GM21723 (cell line): Measurements from ENCODE around the gene CPT2.

ENCODE experiments used
- ATAC-seq: cut with Tn5 transposase; IDR thresholded peaks from one replicate; pipeline ENCODE4 v1.9.1; 2021; ENCODE audit warnings: mild to moderate bottlenecking, moderate library complexity; ENCODE audit not compliant: unreplicated experiment

Gene CPT2

DNA sequence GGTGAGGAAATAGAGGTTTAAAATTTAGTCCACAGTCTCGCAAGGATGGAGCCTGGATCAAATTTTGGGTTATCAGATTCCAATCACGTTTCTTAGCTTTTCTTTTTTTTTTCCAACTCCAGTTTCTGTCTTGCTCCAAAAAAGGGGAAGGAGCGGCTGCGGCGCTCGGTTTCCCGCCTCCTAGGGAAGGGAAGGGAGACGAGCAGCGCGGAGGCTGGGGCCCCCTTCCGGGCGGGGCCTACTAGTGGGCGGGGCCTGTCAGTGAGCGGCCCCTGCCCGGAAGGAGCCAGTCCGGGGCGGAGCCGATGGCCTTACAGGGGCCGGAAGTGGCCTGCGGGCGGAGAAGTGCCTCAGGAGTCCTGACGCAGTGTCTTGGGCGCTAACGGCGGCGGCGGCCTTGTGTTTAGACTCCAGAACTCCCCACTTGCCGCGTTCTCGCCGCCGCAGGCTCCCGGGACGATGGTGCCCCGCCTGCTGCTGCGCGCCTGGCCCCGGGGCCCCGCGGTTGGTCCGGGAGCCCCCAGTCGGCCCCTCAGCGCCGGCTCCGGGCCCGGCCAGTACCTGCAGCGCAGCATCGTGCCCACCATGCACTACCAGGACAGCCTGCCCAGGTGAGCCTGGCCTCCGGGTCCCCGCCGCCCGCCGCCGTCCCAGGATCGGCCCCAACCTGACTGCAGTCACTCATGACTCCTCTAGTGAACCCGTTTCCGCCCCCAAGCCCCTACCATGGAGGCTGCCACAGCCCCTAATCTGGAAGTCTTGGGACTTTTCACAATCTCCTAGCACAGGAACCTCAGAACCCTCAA lies at the start of gene CPT2:
Gene CPT2, plus strand, starts transcription at position 340 of the 806 bp plus-strand sequence. Its CDS starts 120 bp downstream, at position 460.
- peak; percentile 99 for ATAC-seq

DNA sequence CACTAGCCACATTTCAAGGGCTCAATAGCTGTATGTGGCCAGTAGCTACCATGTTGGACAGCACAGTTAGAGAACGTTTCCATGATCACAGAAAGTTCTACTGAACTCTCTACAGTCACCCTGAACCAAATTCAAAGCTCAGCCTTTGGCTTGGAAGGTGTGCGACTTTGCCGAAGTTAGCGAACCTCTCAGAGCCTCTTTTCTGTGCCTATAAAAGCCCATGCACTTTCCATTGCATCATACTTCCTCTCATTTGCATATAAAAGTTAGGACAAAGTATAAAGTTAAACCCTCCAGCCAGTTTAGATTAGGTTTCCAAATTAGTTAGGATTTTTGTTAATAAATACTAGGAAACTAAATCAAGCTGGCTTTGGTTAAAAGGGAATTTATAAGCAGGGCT lies 49.5 kb upstream of the CPT2 start:
- ATAC-seq, result no peak

GRCh38 chr1:53148123-53148522 lies 48.5 kb upstream of the CPT2 start:
- ATAC-seq, result no peak

- ATAC-seq, result no peak
Measured at GRCh38 chr1:53153752-53154151, 42.9 kb upstream of the CPT2 start.

DNA sequence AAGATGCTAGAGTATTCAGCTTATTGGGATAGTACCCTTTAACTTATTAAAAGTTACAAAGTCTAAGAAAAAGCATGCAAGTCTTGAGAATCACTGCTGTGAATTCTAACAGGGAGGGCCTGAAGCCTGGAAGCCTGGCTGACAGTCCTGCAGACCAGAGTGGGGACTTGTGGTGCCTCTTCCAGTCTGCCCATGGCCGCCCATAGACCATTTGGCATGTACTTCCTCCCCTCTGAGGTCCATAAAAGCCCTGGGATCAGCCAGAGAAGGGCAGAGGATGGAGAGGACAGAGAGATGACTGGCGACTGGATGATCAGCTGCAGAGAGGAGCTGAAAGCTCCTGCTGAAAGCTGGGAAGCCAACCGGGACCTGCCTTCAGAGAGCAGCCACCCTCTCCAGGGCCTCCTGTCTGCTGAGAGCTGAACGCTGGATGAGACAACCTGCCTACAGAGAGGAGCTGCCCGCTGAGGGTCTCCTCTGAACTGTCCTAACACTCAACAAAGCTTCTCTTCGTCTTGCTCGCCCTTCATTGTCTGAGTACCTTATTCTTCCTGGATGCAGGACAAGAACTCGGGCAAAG lies 41.7 kb upstream of the CPT2 start:
- ATAC-seq, result no peak

- no peak for ATAC-seq
Measured at GRCh38 chr1:53155534-53155933, 41.1 kb upstream of the CPT2 start.

DNA sequence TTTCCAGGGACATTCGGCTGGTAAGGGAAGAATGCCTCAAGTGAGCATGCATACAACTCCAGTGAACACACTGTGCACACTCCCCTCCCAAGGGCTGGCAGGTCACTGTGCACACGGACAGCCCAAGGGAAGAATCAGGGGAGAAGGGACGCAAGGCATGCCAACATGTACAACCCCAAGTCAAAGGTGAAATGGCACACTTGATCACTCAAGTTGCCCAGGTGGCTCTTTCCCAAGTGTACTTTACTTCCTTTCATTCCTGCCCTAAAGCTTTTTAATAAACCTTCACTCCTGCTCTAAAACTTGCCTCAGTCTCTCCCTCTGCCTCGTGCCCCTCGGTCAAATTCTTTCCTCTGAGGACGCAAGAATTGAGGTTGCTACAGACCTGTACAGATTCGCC lies 40.7 kb upstream of the CPT2 start:
- no peak for ATAC-seq

DNA sequence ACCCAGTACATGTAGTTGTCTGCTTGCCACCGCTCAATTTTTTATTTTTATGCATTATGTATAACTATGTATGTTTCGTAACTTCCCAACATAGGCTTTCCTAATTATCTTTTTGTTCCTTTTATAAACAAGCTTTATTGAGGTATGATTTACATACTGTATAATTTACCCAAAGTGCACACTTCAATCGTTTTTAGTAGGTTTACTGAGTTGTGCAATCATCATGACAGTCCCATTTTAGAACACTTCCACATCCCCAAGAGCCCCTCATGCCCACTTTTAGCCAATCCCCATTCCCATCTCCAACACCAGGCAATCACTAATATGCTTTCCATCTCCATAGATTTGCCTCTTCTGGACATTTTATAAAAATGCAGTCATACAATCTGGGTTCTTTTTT lies 39.8 kb upstream of the CPT2 start:
- ATAC-seq, result no peak

DNA sequence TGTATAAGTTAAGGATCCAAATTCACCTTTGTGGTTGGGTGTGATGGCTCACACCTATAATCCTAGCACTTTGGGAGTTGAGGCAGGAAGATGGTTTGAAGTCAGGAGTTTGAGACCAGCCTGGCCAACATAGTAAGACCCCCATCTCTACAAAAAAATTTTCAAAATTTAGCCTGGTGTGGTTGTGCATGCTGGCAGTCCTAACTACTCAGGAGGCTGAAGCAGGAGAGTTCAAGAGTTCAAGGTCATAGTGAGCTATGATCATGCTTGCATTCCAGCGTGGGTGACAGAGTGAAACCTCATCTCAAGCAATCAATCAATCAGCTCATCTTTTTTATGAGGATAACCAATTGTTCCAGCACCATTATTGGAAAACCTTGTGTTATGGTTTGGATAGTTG lies 37.7 kb upstream of the CPT2 start:
- ATAC-seq, result no peak

GRCh38 chr1:53160924-53161378 lies 35.7 kb upstream of the CPT2 start:
- ATAC-seq, result no peak

DNA sequence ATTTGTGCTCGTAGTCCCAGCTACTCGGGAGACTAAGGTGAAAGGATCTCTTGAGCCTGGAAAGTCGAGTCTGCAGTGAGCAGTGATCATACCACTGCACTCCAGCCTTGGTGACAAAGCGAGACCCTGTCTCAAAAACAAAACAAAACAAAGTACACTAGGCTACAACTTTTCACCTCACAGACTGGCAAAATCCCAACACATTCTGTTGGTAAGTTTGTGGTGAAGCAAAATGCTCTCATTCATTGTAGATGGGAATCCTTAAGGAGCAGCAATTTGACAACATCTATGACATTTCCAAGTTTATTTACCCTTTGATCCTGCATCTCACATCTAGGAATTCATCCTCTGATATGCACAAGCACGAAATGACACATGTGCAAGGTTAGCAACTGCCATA lies 34.0 kb upstream of the CPT2 start:
- ATAC-seq, result no peak

- no peak for ATAC-seq
Measured at GRCh38 chr1:53163291-53163768, 33.3 kb upstream of the CPT2 start.

- ATAC-seq, result no peak
Measured at GRCh38 chr1:53165408-53165961, 31.1 kb upstream of the CPT2 start.

DNA sequence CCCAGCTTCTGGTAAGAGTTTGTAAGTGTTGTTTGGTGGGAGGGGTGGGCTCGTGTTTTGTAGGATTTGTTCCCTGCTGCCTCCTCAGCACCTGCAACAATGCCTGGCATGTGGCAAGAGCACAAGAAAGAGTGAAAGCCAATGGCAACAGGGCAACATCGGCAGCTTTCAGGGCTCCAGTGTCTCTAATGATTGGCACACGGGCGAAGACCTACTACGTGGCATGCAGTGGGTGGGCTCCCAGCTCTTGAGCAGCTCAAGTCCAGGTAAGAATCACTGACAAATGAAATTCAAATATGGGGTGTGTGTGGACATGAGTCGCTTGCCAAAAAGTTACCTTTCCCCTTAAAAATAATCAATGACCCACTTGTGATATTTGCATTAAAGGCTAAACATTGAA lies 30.3 kb upstream of the CPT2 start:
- no peak for ATAC-seq

GRCh38 chr1:53166912-53167311 lies 29.7 kb upstream of the CPT2 start:
- no peak for ATAC-seq

DNA sequence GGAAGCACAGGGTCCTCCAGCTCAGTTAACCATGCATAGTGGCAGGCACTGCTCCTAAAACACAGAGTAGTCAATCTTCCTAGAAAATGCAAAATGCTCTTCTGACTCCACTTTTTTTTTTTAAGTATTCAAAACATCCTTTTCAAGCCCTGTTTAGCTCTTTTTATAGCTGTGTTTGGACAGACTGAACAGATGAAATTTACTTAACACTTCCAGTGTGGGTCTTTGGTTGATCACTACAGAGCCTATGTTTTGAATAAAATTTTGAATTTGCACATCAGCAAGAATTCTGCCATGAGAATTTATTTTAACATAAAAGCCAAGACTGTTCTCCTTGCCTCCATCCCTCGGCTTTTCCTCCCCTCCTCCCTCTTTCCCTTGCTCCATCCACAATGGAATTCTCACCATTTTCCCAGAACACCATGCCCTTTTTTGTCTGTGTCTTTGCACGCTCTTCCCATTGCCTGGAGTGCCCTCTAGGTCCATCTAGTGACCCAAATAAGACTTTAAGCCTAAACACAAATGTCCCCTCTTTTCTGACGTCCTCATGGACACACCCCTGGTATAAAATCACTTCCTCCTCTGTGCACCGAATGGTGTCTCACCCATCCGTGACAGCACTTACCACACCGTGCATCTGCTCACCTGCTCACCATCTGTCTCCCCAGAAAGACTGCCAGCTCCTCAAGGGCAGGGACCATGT lies 24.0 kb upstream of the CPT2 start:
- ATAC-seq, result no peak

GRCh38 chr1:53174971-53175913 lies 21.4 kb upstream of the CPT2 start:
- no peak for ATAC-seq

- no peak for ATAC-seq
Measured at GRCh38 chr1:53176452-53177208, 20.0 kb upstream of the CPT2 start.

DNA sequence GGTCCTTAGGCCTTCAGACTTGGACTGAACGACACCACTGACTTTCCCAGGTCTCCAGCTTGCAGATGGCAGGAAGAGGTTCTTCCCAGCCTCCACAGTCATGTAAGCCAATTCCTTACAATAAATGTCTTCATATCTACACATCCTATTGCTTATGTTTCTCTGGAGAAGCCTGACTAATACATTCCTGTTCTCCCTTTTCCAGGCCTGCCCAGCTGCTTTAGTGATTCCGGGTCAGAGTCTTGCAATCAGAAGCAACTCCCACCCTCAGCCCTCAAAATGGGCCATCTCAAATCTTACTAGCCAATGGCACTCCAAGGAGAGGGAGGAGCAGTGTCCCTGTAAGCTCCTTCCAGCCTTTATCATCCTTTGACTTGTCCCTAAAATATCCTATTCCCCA lies 16.4 kb upstream of the CPT2 start:
- no peak for ATAC-seq

- ATAC-seq, result no peak
Measured at GRCh38 chr1:53180951-53181350, 15.7 kb upstream of the CPT2 start.
